Prostate gland (tissue), 2 donors: ENCODE data around the gene PPP1R2. TPM values are rescaled to one million over a fixed set of nuclear protein-coding genes. Genes with fewer than 3 reads are reported as not detected.

Experiments used
- DNase-seq: peaks from one replicate; pipeline ENCODE4 v3.0.0-alpha.2; 2019; ENCODE audit warnings: low spot score
- H3K27ac ChIP-seq, 2 donors: fragments of 200-600 bp; sonication (generic); 2 replicates each; pipeline ENCODE4 v1.5.1; 2017 to 2019
- H3K27me3 ChIP-seq: fragments of 200-600 bp; sonication (generic); replicated peaks from 2 replicates; pipeline ENCODE4 v1.5.1; 2019; ENCODE audit not compliant: insufficient read depth
- H3K36me3 ChIP-seq, 2 donors: fragments of 200-600 bp; sonication (generic); 1 replicate in 1 of 2; 2 replicates in 1 of 2; pipeline versions ENCODE4 v1.5.1 to v1.8.1; 2017 to 2019
- H3K4me1 ChIP-seq: fragments of 200-600 bp; sonication (generic); replicated peaks from 2 replicates; pipeline ENCODE4 v1.5.1; 2019
- H3K4me3 ChIP-seq, 2 donors: fragments of 200-600 bp; sonication (generic); 2 replicates each; pipeline ENCODE4 v1.5.1; 2017 to 2019
- H3K9me3 ChIP-seq: fragments of 200-600 bp; sonication (generic); 2 replicates; pipeline ENCODE4 v1.5.1; 2017
- CTCF ChIP-seq, 4 experiments: fragments of 200-600 bp in 2 of 4; fragments of 450-650 bp in 2 of 4; sonication (generic) in 2 of 4; IDR thresholded peaks; 1 replicate in 3 of 4; 2 replicates in 1 of 4; pipeline ENCODE4 v1.5.1; 2016 to 2019; ENCODE audit warnings: antibody characterized with exemption in 4 of 4, mild to moderate bottlenecking in 2 of 4, moderate library complexity in 2 of 4
- POLR2A ChIP-seq: fragments of 450-650 bp; IDR thresholded peaks from one replicate; pipeline ENCODE4 v1.6.1; 2016; ENCODE audit warnings: antibody characterized with exemption, mild to moderate bottlenecking
- POLR2AphosphoS5 ChIP-seq: sonication (generic); formaldehyde crosslinking; IDR thresholded peaks from one replicate; pipeline ENCODE4 v1.6.1; 2017; ENCODE audit warnings: antibody characterized with exemption
- WGBS: methylation state at CpG from one replicate; pipeline ENCODE4 v1.1.5; 2018; 5-methylcytosine and 5-hydroxymethylcytosine counted together
- intact Hi-C: fragments of 100-400 bp; cut with DNase I; formaldehyde crosslinking; loops from one replicate; pipeline ENCODE4 v1.14.2; 2022
- total RNA-seq, 2 donors: library from RNA; depleted of rRNA; stranded (reverse); fragments of >200 nt; gene quantifications; one replicate each; pipeline ENCODE4 v1.1.0, GENCODE V29; 2016

PPP1R2 gene
- total RNA-seq, 2 donors from 2014 or later: 75.8 to 119 TPM

GRCh38 chr3:195537995-195538394 lies 5.1 kb downstream of the PPP1R2 start:
- Histone ChIP-seq H3K4me1 (peaks cover 6% of the 10 kb centered on the region), H3K36me3 (no peaks in the 10 kb centered on the region), H3K4me3 (no peak overlapping the region), H3K9me3 (no peaks in the 10 kb centered on the region), H3K27ac (no peak overlapping the region), H3K27me3 (no peaks in the 10 kb centered on the region)
- WGBS: 75% methylated on average over 2 of the region's 2 CpGs
- no peak for DNase-seq
- TF ChIP-seq POLR2AphosphoS5 (no peak), POLR2A (no peak), CTCF (IDR thresholded peaks at IDR 0.05) (no peak)
- intact Hi-C loops: no loop called here

DNA sequence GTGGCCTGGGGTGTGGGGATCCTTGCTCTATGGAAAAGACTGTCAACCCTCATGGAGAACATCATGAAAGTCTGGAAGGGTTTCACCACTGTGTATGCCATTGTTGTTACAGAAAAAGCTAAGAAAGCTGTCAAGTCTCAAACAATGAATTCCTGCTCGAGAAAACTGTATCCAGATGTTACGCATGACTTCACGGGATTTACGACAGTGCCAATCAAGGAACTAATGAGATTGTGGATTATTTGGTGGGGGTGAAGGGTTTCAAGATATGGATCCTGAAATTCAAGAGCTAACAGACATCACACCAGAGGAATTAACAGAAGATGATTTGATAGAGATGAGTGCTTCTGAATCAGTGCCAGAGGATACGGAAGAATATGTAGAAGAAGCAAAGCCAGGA lies 7.8 kb downstream of the PPP1R2 start:
- intact Hi-C loops: no loop called here
- H3K4me3 ChIP-seq: no peak overlapping the region
- no peaks in the 10 kb centered on the region for H3K9me3 ChIP-seq
- H3K4me1 ChIP-seq: peaks cover 1% of the 10 kb centered on the region
- H3K36me3 ChIP-seq: no peaks in the 10 kb centered on the region
- no peak overlapping the region for H3K27ac ChIP-seq
- H3K27me3 ChIP-seq: no peaks in the 10 kb centered on the region
- WGBS: 74% methylated on average over 5 of the region's 5 CpGs
- no peak for DNase-seq
- no peak for TF ChIP-seq CTCF (IDR thresholded peaks at IDR 0.05)

DNA sequence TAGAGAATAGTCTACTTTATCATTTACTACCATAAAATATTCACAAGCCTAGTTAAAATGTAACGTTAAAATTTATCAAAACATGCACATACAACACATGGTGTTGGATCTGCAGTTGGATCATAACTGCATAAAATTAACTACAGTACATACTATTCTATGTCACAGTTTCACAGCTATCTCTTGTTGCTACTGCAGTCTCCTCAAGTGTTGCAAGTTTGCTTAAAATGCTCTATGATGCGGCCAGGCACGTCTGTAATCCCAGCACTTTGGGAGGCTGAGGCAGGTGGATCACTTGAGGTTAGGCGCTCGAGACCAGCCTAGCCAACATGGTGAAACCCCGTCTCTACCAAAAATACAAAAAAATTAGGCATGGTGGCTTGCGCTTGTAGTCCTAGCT lies 10.3 kb downstream of the PPP1R2 start:
- TF ChIP-seq POLR2A: no peak
- TF ChIP-seq POLR2AphosphoS5: no peak
- no peak for TF ChIP-seq CTCF (IDR thresholded peaks at IDR 0.05)
- DNase-seq: no peak
- Histone ChIP-seq H3K36me3 (no peaks in the 10 kb centered on the region), H3K27ac (no peak overlapping the region), H3K27me3 (no peaks in the 10 kb centered on the region), H3K4me3 (no peak overlapping the region), H3K9me3 (no peaks in the 10 kb centered on the region), H3K4me1 (no peaks in the 10 kb centered on the region)
- intact Hi-C loops: no loop called here
- WGBS: 71% methylated on average over 7 of the region's 7 CpGs

DNA sequence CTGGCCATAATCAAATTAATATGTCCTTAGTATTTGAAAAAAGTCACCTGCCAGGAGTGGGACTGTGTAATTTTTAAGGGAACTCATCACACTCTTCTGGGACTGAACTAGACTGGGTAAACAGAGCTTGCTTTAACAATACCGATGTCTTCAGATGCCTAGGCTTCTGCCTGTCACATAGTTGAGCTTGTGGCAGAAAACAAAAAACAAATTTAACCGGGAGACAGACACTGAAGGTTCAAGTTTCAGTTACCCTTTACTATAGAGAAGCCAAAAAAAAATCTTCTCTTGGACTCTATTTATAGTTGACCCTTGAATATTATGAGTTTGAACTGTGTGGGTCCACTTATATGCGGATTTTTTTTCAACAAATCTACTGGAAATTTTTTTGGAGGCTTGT lies 10.8 kb downstream of the PPP1R2 start:
- no peaks in the 10 kb centered on the region for H3K36me3 ChIP-seq

More for the DNA sequence above, 10.8 kb downstream of the PPP1R2 start:
- Histone ChIP-seq H3K4me1 (no peaks in the 10 kb centered on the region), H3K27ac (no peak overlapping the region), H3K4me3 (no peak overlapping the region), H3K9me3 (no peaks in the 10 kb centered on the region), H3K27me3 (no peaks in the 10 kb centered on the region)
- intact Hi-C loops: no loop called here
- no peak for DNase-seq
- TF ChIP-seq POLR2A (no peak), POLR2AphosphoS5 (no peak), CTCF (IDR thresholded peaks at IDR 0.05) (no peak)
- 37% methylated on average over 3 of the region's 3 CpGs for WGBS
